HepG2 (cell line): ENCODE results near the gene CRYGA.

Source experiments
- CHD2 ChIP-seq: IDR thresholded peaks from 2 replicates; pipeline ENCODE4 v1.6.1; 2011; ENCODE audit warnings: low read depth, low read length, improper control_type of control experiment
- JUNB ChIP-seq: sonication (generic); formaldehyde crosslinking; IDR thresholded peaks from 2 replicates; pipeline ENCODE4 v1.8.0; 2022; ENCODE audit warnings: missing genetic modification reagents, mild to moderate bottlenecking, borderline replicate concordance
- KAT7 ChIP-seq: IDR thresholded peaks from 2 replicates; pipeline ENCODE4 v1.6.1; 2018; ENCODE audit warnings: borderline replicate concordance, missing compliant biosample characterization
- ZNF343 ChIP-seq: sonication (generic); formaldehyde crosslinking; IDR thresholded peaks from 2 replicates; pipeline ENCODE4 v1.4.0; 2020; ENCODE audit warnings: mild to moderate bottlenecking, missing genetic modification reagents
- TF ChIP-seq, protein P1 (sequence below): sonication (generic); formaldehyde crosslinking; IDR thresholded peaks from 2 replicates; pipeline ENCODE4 v1.5.0; 2020; ENCODE audit warnings: mild to moderate bottlenecking, missing genetic modification reagents, moderate library complexity
- TF ChIP-seq, protein P2 (sequence below): sonication (generic); formaldehyde crosslinking; IDR thresholded peaks from 2 replicates; pipeline ENCODE4 v1.9.0; 2021; ENCODE audit warnings: missing genetic modification reagents, borderline replicate concordance
- TF ChIP-seq, protein P3 (sequence below): sonication (generic); formaldehyde crosslinking; IDR thresholded peaks from 2 replicates; pipeline ENCODE4 v1.9.0; 2021; ENCODE audit warnings: missing genetic modification reagents, borderline replicate concordance
- TF ChIP-seq, protein P4 (sequence below): IDR thresholded peaks from 2 replicates; pipeline ENCODE4 v1.6.1; 2016; ENCODE audit warnings: low read depth, control low read depth
- TF ChIP-seq, protein P5 (sequence below): sonication (generic); formaldehyde crosslinking; IDR thresholded peaks from 2 replicates; pipeline ENCODE4 v1.4.0; 2020; ENCODE audit warnings: missing genetic modification reagents, borderline replicate concordance
- TF ChIP-seq, protein P6 (sequence below): IDR thresholded peaks from 2 replicates; pipeline ENCODE4 v1.6.1; 2012; ENCODE audit warnings: inconsistent platforms

DNA sequence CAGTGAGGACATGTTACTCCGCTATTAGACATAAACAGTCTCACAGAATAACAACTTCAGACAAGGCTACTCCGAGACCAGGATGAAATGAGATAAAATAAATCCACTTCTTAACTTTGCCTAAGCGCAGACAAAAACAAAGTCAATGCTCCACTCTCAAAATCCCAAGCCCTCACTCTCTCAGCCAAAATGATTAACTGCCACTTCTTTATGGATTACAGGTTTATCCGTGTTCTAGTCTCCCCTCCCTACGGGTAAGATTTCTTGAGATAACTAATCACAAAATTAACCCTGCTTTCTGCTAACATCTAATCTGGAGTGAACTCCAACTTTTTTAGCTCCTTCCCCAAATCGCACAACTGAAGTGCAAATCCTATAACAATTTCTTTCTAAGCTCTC, 32.7 kb downstream of the CRYGA start:
- TF ChIP-seq, protein P1, sequence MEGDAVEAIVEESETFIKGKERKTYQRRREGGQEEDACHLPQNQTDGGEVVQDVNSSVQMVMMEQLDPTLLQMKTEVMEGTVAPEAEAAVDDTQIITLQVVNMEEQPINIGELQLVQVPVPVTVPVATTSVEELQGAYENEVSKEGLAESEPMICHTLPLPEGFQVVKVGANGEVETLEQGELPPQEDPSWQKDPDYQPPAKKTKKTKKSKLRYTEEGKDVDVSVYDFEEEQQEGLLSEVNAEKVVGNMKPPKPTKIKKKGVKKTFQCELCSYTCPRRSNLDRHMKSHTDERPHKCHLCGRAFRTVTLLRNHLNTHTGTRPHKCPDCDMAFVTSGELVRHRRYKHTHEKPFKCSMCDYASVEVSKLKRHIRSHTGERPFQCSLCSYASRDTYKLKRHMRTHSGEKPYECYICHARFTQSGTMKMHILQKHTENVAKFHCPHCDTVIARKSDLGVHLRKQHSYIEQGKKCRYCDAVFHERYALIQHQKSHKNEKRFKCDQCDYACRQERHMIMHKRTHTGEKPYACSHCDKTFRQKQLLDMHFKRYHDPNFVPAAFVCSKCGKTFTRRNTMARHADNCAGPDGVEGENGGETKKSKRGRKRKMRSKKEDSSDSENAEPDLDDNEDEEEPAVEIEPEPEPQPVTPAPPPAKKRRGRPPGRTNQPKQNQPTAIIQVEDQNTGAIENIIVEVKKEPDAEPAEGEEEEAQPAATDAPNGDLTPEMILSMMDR = no peak
- TF ChIP-seq, protein P2, sequence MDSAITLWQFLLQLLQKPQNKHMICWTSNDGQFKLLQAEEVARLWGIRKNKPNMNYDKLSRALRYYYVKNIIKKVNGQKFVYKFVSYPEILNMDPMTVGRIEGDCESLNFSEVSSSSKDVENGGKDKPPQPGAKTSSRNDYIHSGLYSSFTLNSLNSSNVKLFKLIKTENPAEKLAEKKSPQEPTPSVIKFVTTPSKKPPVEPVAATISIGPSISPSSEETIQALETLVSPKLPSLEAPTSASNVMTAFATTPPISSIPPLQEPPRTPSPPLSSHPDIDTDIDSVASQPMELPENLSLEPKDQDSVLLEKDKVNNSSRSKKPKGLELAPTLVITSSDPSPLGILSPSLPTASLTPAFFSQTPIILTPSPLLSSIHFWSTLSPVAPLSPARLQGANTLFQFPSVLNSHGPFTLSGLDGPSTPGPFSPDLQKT = no peak
- TF ChIP-seq, protein P3, sequence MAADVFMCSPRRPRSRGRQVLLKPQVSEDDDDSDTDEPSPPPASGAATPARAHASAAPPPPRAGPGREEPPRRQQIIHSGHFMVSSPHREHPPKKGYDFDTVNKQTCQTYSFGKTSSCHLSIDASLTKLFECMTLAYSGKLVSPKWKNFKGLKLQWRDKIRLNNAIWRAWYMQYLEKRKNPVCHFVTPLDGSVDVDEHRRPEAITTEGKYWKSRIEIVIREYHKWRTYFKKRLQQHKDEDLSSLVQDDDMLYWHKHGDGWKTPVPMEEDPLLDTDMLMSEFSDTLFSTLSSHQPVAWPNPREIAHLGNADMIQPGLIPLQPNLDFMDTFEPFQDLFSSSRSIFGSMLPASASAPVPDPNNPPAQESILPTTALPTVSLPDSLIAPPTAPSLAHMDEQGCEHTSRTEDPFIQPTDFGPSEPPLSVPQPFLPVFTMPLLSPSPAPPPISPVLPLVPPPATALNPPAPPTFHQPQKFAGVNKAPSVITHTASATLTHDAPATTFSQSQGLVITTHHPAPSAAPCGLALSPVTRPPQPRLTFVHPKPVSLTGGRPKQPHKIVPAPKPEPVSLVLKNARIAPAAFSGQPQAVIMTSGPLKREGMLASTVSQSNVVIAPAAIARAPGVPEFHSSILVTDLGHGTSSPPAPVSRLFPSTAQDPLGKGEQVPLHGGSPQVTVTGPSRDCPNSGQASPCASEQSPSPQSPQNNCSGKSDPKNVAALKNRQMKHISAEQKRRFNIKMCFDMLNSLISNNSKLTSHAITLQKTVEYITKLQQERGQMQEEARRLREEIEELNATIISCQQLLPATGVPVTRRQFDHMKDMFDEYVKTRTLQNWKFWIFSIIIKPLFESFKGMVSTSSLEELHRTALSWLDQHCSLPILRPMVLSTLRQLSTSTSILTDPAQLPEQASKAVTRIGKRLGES (CRISPR knock-in tag) = no peak
- TF ChIP-seq, protein P4, sequence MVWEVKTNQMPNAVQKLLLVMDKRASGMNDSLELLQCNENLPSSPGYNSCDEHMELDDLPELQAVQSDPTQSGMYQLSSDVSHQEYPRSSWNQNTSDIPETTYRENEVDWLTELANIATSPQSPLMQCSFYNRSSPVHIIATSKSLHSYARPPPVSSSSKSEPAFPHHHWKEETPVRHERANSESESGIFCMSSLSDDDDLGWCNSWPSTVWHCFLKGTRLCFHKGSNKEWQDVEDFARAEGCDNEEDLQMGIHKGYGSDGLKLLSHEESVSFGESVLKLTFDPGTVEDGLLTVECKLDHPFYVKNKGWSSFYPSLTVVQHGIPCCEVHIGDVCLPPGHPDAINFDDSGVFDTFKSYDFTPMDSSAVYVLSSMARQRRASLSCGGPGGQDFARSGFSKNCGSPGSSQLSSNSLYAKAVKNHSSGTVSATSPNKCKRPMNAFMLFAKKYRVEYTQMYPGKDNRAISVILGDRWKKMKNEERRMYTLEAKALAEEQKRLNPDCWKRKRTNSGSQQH (CRISPR knock-in tag) = no peak
- TF ChIP-seq, protein P5, sequence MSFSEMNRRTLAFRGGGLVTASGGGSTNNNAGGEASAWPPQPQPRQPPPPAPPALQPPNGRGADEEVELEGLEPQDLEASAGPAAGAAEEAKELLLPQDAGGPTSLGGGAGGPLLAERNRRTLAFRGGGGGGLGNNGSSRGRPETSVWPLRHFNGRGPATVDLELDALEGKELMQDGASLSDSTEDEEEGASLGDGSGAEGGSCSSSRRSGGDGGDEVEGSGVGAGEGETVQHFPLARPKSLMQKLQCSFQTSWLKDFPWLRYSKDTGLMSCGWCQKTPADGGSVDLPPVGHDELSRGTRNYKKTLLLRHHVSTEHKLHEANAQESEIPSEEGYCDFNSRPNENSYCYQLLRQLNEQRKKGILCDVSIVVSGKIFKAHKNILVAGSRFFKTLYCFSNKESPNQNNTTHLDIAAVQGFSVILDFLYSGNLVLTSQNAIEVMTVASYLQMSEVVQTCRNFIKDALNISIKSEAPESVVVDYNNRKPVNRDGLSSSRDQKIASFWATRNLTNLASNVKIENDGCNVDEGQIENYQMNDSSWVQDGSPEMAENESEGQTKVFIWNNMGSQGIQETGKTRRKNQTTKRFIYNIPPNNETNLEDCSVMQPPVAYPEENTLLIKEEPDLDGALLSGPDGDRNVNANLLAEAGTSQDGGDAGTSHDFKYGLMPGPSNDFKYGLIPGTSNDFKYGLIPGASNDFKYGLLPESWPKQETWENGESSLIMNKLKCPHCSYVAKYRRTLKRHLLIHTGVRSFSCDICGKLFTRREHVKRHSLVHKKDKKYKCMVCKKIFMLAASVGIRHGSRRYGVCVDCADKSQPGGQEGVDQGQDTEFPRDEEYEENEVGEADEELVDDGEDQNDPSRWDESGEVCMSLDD (CRISPR knock-in tag) = no peak
- TF ChIP-seq, protein P6, sequence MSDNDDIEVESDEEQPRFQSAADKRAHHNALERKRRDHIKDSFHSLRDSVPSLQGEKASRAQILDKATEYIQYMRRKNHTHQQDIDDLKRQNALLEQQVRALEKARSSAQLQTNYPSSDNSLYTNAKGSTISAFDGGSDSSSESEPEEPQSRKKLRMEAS = no peak
- TF ChIP-seq JUNB (CRISPR knock-in tag) (no peak), CHD2 (no peak), KAT7 (no peak), ZNF343 (CRISPR knock-in tag) (no peak)
